H1 (cell line): Measurements from ENCODE around the gene COL6A5. TPM values are rescaled to one million over a fixed set of nuclear protein-coding genes. Genes with fewer than 3 reads are reported as not detected.

Experiments
- CTCF ChIA-PET: fragments of 300-600 bp; sonication (Branson Sonifier 250); formaldehyde crosslinking; loops from one replicate; lab custom pipeline; 2021; ENCODE audit not compliant: partially characterized antibody; lab: Charles Lee
- POLR2A ChIA-PET: fragments of 300-600 bp; sonication (Branson Sonifier 250); formaldehyde crosslinking; loops from one replicate; lab custom pipeline; 2021; ENCODE audit warnings: inconsistent platforms; ENCODE audit not compliant: partially characterized antibody; lab: Charles Lee
- DNase-seq, 2 experiments: peaks; one replicate each; pipeline versions ENCODE4 v3.0.0 to v3.0.0-alpha.2; 2010 to 2022; ENCODE audit warnings: low spot score in 2 of 2, low read depth in 1 of 2, mixed read lengths in 1 of 2
- FAIRE-seq: peaks from 2 replicates; lab custom pipeline; 2011; peaks lifted over from hg19 to GRCh38; lab: Jason Lieb, UNC
- H2AFZ ChIP-seq: 2 replicates; pipeline ENCODE4 v1.8.1; 2012; ENCODE audit warnings: low read length, inconsistent platforms
- H2AK5ac ChIP-seq: 2 replicates; pipeline ENCODE4 v1.6.1; 2013; ENCODE audit warnings: low read depth, low read length
- H2BK120ac ChIP-seq: replicated peaks from 2 replicates; pipeline ENCODE3; 2013; ENCODE audit warnings: low read depth, low read length, inconsistent platforms
- H2BK12ac ChIP-seq: 2 replicates; pipeline ENCODE4 v1.6.1; 2013; ENCODE audit warnings: low read depth, low read length
- H2BK15ac ChIP-seq: 2 replicates; pipeline ENCODE4 v1.6.1; 2013; ENCODE audit warnings: low read length
- H2BK20ac ChIP-seq: 2 replicates; pipeline ENCODE4 v1.6.1; 2013; ENCODE audit warnings: low read length
- H2BK5ac ChIP-seq: 2 replicates; pipeline ENCODE4 v1.6.1; 2013; ENCODE audit warnings: low read depth, low read length
- H3K14ac ChIP-seq: 2 replicates; pipeline ENCODE4 v1.6.1; 2013; ENCODE audit warnings: inconsistent platforms; ENCODE audit not compliant: insufficient read length
- H3K18ac ChIP-seq: 2 replicates; pipeline ENCODE4 v1.6.1; 2013; ENCODE audit warnings: low read length; ENCODE audit errors: extremely low read depth
- H3K23ac ChIP-seq: 2 replicates; pipeline ENCODE4 v1.6.1; 2013; ENCODE audit warnings: inconsistent platforms; ENCODE audit not compliant: insufficient read length
- H3K23me2 ChIP-seq: 2 replicates; pipeline ENCODE4 v1.6.1; 2013; ENCODE audit warnings: low read depth, low read length
- H3K27ac ChIP-seq: 2 replicates; pipeline ENCODE4 v1.6.1; 2011; ENCODE audit warnings: low read depth, low read length, inconsistent platforms
- H3K27me3 ChIP-seq, 4 experiments: replicated peaks in 1 of 4; 1 replicate in 1 of 4; 2 replicates in 3 of 4; pipeline versions ENCODE4 v1.6.1 to v1.8.1; 2011 to 2013; ENCODE audit warnings: low read length in 3 of 4, mild to moderate bottlenecking in 3 of 4, inconsistent platforms in 2 of 4, mixed read lengths in 2 of 4, moderate library complexity in 1 of 4; ENCODE audit not compliant: control insufficient read depth in 3 of 4, insufficient read depth in 3 of 4; ENCODE audit errors: extremely low read depth in 1 of 4
- H3K36me3 ChIP-seq, 4 experiments: 2 replicates each; pipeline versions ENCODE4 v1.6.1 to v1.8.1; 2011 to 2013; ENCODE audit warnings: mild to moderate bottlenecking in 4 of 4, low read length in 3 of 4, moderate library complexity in 2 of 4, control low read depth in 1 of 4, inconsistent platforms in 1 of 4; ENCODE audit not compliant: insufficient read depth in 4 of 4, control insufficient read depth in 2 of 4
- H3K4ac ChIP-seq: replicated peaks from 2 replicates; pipeline ENCODE3; 2013; ENCODE audit warnings: low read length, low read depth, mixed read lengths, inconsistent platforms; ENCODE audit not compliant: insufficient read length
- H3K4me1 ChIP-seq, 4 experiments: replicated peaks in 1 of 4; 1 replicate in 1 of 4; 2 replicates in 3 of 4; pipeline versions ENCODE4 v1.6.1 to v1.8.1; 2011 to 2013; ENCODE audit warnings: low read length in 3 of 4, inconsistent platforms in 2 of 4, mixed read lengths in 1 of 4; ENCODE audit not compliant: insufficient read depth in 4 of 4, control insufficient read depth in 3 of 4
- H3K4me2 ChIP-seq, 2 experiments: 2 replicates each; pipeline versions ENCODE4 v1.6.1 to v1.8.1; 2011 to 2013; ENCODE audit warnings: low read depth in 2 of 2, low read length in 2 of 2, control low read depth in 1 of 2, inconsistent platforms in 1 of 2, mild to moderate bottlenecking in 1 of 2; ENCODE audit not compliant: insufficient read depth in 1 of 2
- H3K4me3 ChIP-seq, 4 experiments: fragments of 200-600, 300-600 bp in 1 of 4; sonication (generic), shearing (Covaris generic), sonication (Bioruptor Twin) in 1 of 4; 2 replicates each; pipeline versions ENCODE4 v1.5.1 to v1.8.1; 2011 to 2016; ENCODE audit warnings: low read length in 4 of 4, low read depth in 3 of 4, control low read depth in 2 of 4, inconsistent platforms in 2 of 4, mild to moderate bottlenecking in 2 of 4, mixed read lengths in 1 of 4, moderate library complexity in 1 of 4; ENCODE audit not compliant: insufficient read depth in 2 of 4; ENCODE audit errors: extremely low read depth in 1 of 4
- H3K56ac ChIP-seq: replicated peaks from 2 replicates; pipeline ENCODE3; 2013; ENCODE audit warnings: low read depth, mild to moderate bottlenecking, mixed read lengths, low read length, inconsistent platforms; ENCODE audit not compliant: insufficient read length
- H3K79me1 ChIP-seq: 2 replicates; pipeline ENCODE4 v1.6.1; 2013; ENCODE audit warnings: low read depth, low read length, control low read depth
- H3K79me2 ChIP-seq, 2 experiments: 2 replicates each; pipeline versions ENCODE4 v1.6.1 to v1.8.1; 2012 to 2013; ENCODE audit warnings: low read length in 2 of 2, mild to moderate bottlenecking in 2 of 2, inconsistent platforms in 1 of 2; ENCODE audit not compliant: insufficient read depth in 2 of 2, control insufficient read depth in 1 of 2
- H3K9ac ChIP-seq, 4 experiments: replicated peaks in 1 of 4; 1 replicate in 1 of 4; 2 replicates in 3 of 4; pipeline versions ENCODE4 v1.6.1 to v1.8.1; 2011 to 2013; ENCODE audit warnings: low read depth in 3 of 4, low read length in 3 of 4, control low read depth in 2 of 4, mild to moderate bottlenecking in 2 of 4, moderate library complexity in 2 of 4, inconsistent platforms in 1 of 4; ENCODE audit errors: extremely low read depth in 1 of 4
- H3K9me3 ChIP-seq, 2 experiments: 2 replicates each; pipeline versions ENCODE4 v1.6.1 to v1.8.1; 2012 to 2013; ENCODE audit warnings: mild to moderate bottlenecking in 2 of 2, moderate library complexity in 2 of 2, control low read depth in 1 of 2, inconsistent platforms in 1 of 2, low read depth in 1 of 2, low read length in 1 of 2, mixed read lengths in 1 of 2; ENCODE audit not compliant: insufficient read depth in 2 of 2
- H4K20me1 ChIP-seq, 2 experiments: replicated peaks in 1 of 2; 2 replicates each; pipeline versions ENCODE3 to v1.8.1; 2011 to 2013; ENCODE audit warnings: inconsistent platforms in 2 of 2, low read length in 2 of 2, mild to moderate bottlenecking in 1 of 2; ENCODE audit not compliant: insufficient read depth in 2 of 2, control insufficient read depth in 1 of 2
- H4K5ac ChIP-seq: 2 replicates; pipeline ENCODE4 v1.6.1; 2013; ENCODE audit warnings: low read length, low read depth, mixed read lengths, inconsistent platforms; ENCODE audit not compliant: insufficient read length
- H4K8ac ChIP-seq: 2 replicates; pipeline ENCODE4 v1.8.0; 2013; ENCODE audit warnings: mild to moderate bottlenecking, moderate library complexity, low read length, inconsistent platforms; ENCODE audit not compliant: insufficient read depth; ENCODE audit errors: extremely low read depth
- H4K91ac ChIP-seq: replicated peaks from 2 replicates; pipeline ENCODE3; 2013; ENCODE audit warnings: low read length, mixed read lengths, inconsistent platforms; ENCODE audit not compliant: insufficient read length
- MAFK ChIP-seq: IDR thresholded peaks from 2 replicates; pipeline ENCODE4 v1.6.1; 2012; ENCODE audit warnings: low read depth, mild to moderate bottlenecking, improper control_type of control experiment, low read length
- WGBS, 2 experiments: shearing (Covaris generic) in 1 of 2; methylation state at CpG; one replicate each; pipeline versions ENCODE4 v1.1.6 to v1.1.7; 2013 to 2015; ENCODE audit warnings: low lambda C conversion rate in 2 of 2, mixed read lengths in 2 of 2, inconsistent platforms in 1 of 2, low coverage in 1 of 2, missing lambda C conversion rate in 1 of 2; ENCODE audit not compliant: insufficient replicate concordance in 2 of 2, insufficient coverage in 1 of 2, insufficient read length in 1 of 2; ENCODE audit errors: extremely low coverage in 1 of 2, missing lambda C conversion rate in 1 of 2; 5-methylcytosine and 5-hydroxymethylcytosine counted together
- polyA plus RNA-seq, 7 experiments: library from polyadenylated mRNA; depleted of rRNA in 3 of 7; stranded (reverse) in 5 of 7; unstranded in 2 of 7; fragments of >200 nt in 5 of 7; fragments of 200-250 nt in 2 of 7; gene quantifications; 1 replicate in 5 of 7; 2 replicates in 1 of 7; 4 replicates in 1 of 7; pipeline versions ENCODE4 v1.2.1 to v1.2.3, GENCODE V29; 2011 to 2013; ENCODE audit warnings: missing spikeins in 2 of 7, mixed read lengths in 2 of 7
- total RNA-seq: library from RNA; stranded (reverse); fragmentation: NEBNext Ultra II Directional; extraction: Animal tissue kit (Norgen Biotek cat#: 25700); gene quantifications from 2 replicates; pipeline ENCODE4 v1.2.1, GENCODE V29; 2021

Gene COL6A5
- total and polyA plus RNA-seq, 2 of the 8 experiments (the other 6 are each of a cell fraction or from before 2014, with no cell fraction given) = 0.05 to 0.06 TPM

- H3K27ac ChIP-seq = no peak overlapping the region
- no peak overlapping the region for H3K4me3 ChIP-seq
- CTCF ChIA-PET = interaction anchor here (0.6 to 2.5 kb wide), 3 partner anchors 13 to 94 kb away, joined by 3 to 9 read pairs (median 3); no protein-coding TSS in a partner anchor
- no peaks in the 10 kb centered on the region for H3K9me3 ChIP-seq
- H3K27me3 ChIP-seq = peaks cover 10 to 27% (median 23%) of the 10 kb centered on the region in 4 experiments
- no peak overlapping the region for H4K91ac ChIP-seq
- H3K79me2 ChIP-seq = no peaks in the 10 kb centered on the region
- H2AK5ac ChIP-seq = no peak overlapping the region
- FAIRE-seq = no peak
- no peak overlapping the region for H2AFZ ChIP-seq
- no peak overlapping the region for H4K8ac ChIP-seq
- no peak overlapping the region for H3K9ac ChIP-seq
- H2BK20ac ChIP-seq = no peak overlapping the region
- H2BK12ac ChIP-seq = no peak overlapping the region
- no peak overlapping the region for H4K5ac ChIP-seq
- no peak overlapping the region for H3K4ac ChIP-seq
- H2BK5ac ChIP-seq = no peak overlapping the region
- no peak overlapping the region; a peak in 1 of 4 replicates for H3K4me2 ChIP-seq
- no peak overlapping the region for H3K18ac ChIP-seq
- no peaks in the 10 kb centered on the region; the same call in 1 of the 2 replicates for H3K79me1 ChIP-seq
- H3K56ac ChIP-seq = no peak overlapping the region
- H2BK120ac ChIP-seq = no peak overlapping the region
- H4K20me1 ChIP-seq = no peaks in the 10 kb centered on the region
- no peak overlapping the region for H3K14ac ChIP-seq
- POLR2A ChIA-PET = interaction anchor here (0.7 kb wide), 1 partner anchor 12 kb away, joined by 3 read pairs; no protein-coding TSS in a partner anchor
- H3K23ac ChIP-seq = no peak overlapping the region
- H2BK15ac ChIP-seq = no peak overlapping the region
- DNase-seq = no peak
- no peaks in the 10 kb centered on the region for H3K36me3 ChIP-seq
- H3K23me2 ChIP-seq = peaks cover 6% of the 10 kb centered on the region; the same call in 1 of the 2 replicates
- 0 out of 7 replicates have a peak, but pooled peaks cover 0 to 3% (median under 1%) of the 10 kb centered on the region in 4 experiments for H3K4me1 ChIP-seq
- WGBS, 2 experiments = 90% methylated on average over 2 of the region's 2 CpGs; no CpG with 5 or more reads in 1 of the 2 experiments
- no peak for TF ChIP-seq MAFK
These were observed 170.3 kb downstream of the COL6A5 start for GRCh38 chr3:130515755-130516154.
